CD4-positive, alpha-beta T cell treated with Interleukin-15 for 1 hour (primary cell): ENCODE results near the gene ASIC4.

Experiments
- DNase-seq: peaks from one replicate; pipeline ENCODE4 v3.0.0-alpha.2; 2020

ASIC4 gene

GRCh38 chr2:219570924-219571310, 56.6 kb downstream of the ASIC4 start:
- no peak for DNase-seq

DNA sequence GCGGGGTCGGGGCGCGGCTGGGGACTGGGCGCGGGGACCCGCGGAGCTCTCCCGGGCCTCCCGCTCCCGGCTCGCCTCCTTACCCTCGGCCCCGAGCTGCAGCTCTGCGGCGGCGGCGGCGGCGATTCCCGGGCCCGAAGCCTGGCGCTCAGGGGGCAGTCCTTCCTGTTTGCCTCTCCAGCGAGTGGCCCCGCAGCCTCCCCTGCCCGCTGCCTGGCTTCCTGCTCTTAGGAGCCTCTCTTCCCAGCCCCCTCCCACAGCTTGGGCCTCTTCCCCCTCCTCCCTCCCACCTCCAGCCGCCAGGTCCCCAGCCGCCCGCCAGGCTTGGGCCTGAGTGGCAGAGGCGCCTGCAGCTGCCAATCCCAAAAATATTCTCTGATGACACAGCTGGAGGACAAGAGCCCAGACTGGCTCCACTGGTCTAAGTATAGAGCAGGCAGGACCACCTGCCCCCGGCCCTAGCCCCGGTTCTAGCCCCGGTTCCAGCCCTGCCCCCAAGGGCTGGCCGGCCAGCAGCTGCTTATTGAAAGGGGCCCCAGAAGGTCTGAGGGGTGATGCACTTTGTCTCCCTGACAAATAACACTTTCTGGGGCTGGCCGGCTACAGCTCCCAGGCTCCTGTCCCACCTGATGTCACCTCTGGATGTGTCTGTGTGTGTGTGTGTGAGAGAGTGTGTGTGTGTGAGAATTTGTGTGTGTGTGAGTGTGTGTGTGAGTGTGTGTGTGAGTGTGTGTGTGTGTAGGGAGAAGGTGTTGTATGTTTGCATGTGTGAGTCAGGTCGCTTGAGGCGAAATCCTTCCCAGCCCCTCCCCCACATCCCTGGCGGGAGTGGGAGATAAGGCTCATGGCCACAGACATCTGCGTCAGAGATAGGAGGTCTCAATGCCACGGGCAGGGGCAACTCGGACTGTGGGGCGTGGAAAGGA, 57.3 kb downstream of the ASIC4 start, which contains the start of gene OBSL1:
Gene OBSL1, minus strand, starts transcription at position 229 of the 926 bp plus-strand sequence. CDS start 307 bp downstream, outside the sequence.
- no peak for DNase-seq

GRCh38 chr2:219572237-219573001, 58.1 kb downstream of the ASIC4 start, which contains the start of gene INHA:
TSS of gene INHA (plus strand) at chr2:219572310. CDS start at chr2:219572375, 65 bp downstream.
- no peak for DNase-seq

GRCh38 chr2:219573166-219573565, 58.9 kb downstream of the ASIC4 start:
- no peak for DNase-seq

DNA sequence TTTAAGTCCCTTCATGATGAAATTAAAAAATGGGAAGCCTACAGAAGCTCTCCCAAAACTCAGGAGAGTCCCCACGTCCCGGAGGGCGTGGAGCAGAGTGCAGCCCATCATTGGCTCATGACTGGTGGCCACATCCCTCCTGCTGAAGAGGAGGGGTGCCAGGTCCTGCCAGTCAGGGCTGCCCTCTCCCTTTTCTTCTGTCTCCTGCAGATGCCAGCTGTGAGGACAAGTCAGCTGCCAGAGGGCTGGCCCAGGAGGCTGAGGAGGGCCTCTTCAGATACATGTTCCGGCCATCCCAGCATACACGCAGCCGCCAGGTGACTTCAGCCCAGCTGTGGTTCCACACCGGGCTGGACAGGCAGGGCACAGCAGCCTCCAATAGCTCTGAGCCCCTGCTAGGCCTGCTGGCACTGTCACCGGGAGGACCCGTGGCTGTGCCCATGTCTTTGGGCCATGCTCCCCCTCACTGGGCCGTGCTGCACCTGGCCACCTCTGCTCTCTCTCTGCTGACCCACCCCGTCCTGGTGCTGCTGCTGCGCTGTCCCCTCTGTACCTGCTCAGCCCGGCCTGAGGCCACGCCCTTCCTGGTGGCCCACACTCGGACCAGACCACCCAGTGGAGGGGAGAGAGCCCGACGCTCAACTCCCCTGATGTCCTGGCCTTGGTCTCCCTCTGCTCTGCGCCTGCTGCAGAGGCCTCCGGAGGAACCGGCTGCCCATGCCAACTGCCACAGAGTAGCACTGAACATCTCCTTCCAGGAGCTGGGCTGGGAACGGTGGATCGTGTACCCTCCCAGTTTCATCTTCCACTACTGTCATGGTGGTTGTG, 60.4 kb downstream of the ASIC4 start:
- no peak for DNase-seq

GRCh38 chr2:219575566-219576504, 61.6 kb downstream of the ASIC4 start:
- DNase-seq, result no peak

DNA sequence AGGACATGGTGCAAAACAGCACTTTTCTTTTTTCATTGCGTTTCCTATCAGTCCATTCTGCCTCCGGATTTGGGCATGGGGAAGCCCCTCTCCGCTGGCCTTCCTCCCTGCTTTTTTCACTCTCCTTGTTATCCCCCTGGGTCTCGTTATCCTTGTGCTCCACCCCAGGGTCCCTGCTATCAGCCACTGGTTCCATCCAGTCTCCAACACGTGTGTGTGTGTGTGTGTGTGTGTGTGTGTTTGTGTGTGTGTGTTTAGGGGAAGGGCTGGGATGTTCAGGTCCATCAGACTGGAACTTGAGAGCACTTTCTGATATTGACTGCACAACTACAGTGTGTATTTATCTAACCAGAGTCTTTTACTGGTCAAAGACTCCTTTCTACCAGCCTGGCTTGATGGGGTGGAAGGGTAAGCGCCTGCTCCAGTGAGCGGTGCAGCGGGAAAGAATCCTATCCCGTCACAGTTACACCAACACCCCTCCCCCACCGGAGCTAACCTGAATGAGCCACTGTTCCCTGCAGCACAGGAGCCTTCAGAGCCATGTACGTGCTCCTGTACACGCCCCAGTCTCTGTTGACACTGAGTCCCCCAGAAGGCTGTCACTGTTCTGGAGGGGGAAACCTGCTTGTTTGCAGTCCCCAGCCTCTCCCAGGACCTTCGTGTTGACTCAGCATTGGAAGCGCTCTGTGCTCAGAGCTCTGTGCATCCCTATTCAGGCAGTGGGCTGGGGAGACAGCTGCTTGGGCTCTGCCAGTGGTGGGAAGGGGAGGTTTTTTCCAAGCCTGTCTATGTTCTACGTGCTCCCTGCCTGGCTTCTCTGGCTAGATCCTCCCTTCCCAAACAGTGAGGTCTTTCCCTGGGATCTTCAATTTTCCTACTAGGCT, 62.5 kb downstream of the ASIC4 start:
- DNase-seq, result no peak

GRCh38 chr2:219578811-219579613, 64.7 kb downstream of the ASIC4 start:
- DNase-seq, result no peak

DNA sequence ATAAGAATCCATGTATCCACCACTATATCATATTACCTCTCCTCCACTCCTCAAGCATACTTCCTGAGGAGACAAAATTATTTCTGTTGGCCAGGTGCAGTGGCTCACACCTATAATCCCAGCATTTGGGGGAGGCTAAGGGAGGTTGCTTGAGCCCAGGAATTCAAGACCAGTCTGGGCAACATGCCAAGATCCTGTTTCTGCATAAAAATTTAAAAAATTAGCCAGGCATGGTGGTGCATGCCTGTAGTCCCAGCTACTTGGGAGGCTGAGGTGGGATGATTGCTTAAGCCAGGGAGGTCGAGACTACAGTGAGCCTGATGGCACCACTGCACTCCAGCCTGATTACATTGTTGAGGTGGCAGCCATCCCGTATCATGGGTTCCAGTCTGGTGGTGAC, 67.1 kb downstream of the ASIC4 start:
- no peak for DNase-seq
